A549 treated with CpdA at 1 μM for 4 hours (cell line): ENCODE measurements around the gene CUX1. TPM values are rescaled to one million over a fixed set of nuclear protein-coding genes. Genes with fewer than 3 reads are reported as not detected.

ENCODE experiments used
- total RNA-seq: library from RNA; stranded (reverse); fragments of 200-300 nt; extraction: Qiagen RNA extraction; gene quantifications from 5 replicates; pipeline ENCODE4 v1.2.3, GENCODE V29; 2022; ENCODE audit warnings: low read depth

CUX1 gene
- 43.0 to 47.4 TPM (median 45.0 TPM) in 5 replicates for total RNA-seq

GRCh38 chr7:101817471-101818286, at the start of gene CUX1:
Gene CUX1 (plus strand): TSS chr7:101817626. CDS start chr7:101817640, 14 bp downstream.

GRCh38 chr7:102286237-102287110, 469.0 kb downstream of the CUX1 start, which contains the start of gene SH2B2:
Gene SH2B2 (plus strand): TSS chr7:102286868. CDS start chr7:102300551, 13,683 bp downstream.

Other genes starting within 250 kb of the CUX1 start
- not detected in 5 replicates for gene MYL10, start 188.3 kb upstream of the CUX1 start, total RNA-seq